ENCODE measurements around the gene MAPK1IP1L.

MAPK1IP1L gene

DNA sequence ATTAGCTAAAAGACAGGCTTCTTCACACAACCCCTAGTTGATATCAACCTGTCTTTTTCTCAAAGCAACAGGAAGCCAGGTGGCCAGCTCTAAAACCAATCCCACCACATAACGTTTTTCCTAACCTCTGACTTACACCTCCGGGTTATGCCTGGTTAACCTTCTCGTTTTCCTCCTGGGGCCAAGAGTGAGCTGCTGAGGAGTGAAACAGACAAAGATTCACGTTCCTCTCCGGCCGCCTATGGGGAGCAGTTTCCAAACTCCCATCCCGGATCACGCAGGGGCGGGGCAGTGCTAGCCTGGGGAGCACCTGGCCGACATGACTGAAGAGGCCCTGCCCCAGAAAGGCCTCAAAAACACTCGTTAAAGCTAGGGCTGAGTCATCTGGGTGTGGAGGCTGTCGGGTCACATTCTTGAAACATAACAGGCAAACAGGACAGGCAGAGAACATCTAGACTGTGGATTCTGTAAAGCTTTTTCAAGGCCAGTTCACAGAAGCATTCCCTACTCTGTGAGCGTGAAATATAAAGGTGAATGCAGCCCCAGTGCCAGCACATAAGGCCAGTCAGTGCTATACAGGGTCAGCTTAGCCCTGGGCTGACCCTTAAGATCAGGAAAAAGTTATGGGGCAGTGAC, 51.7 kb downstream of the MAPK1IP1L start:
- peak overlapping the region; percentile 43 for H3K4me3 ChIP-seq (replicated peaks; ENCODE audit: low read depth, low read length)
- TF ChIP-seq, protein P1, sequence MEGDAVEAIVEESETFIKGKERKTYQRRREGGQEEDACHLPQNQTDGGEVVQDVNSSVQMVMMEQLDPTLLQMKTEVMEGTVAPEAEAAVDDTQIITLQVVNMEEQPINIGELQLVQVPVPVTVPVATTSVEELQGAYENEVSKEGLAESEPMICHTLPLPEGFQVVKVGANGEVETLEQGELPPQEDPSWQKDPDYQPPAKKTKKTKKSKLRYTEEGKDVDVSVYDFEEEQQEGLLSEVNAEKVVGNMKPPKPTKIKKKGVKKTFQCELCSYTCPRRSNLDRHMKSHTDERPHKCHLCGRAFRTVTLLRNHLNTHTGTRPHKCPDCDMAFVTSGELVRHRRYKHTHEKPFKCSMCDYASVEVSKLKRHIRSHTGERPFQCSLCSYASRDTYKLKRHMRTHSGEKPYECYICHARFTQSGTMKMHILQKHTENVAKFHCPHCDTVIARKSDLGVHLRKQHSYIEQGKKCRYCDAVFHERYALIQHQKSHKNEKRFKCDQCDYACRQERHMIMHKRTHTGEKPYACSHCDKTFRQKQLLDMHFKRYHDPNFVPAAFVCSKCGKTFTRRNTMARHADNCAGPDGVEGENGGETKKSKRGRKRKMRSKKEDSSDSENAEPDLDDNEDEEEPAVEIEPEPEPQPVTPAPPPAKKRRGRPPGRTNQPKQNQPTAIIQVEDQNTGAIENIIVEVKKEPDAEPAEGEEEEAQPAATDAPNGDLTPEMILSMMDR (IDR thresholded peaks at IDR 0.05; ENCODE audit: low read depth, low read length, missing control alignments), result no peak
- DNase-seq (ENCODE audit: extremely low read depth, low read depth), result peak; percentile 97

DNA sequence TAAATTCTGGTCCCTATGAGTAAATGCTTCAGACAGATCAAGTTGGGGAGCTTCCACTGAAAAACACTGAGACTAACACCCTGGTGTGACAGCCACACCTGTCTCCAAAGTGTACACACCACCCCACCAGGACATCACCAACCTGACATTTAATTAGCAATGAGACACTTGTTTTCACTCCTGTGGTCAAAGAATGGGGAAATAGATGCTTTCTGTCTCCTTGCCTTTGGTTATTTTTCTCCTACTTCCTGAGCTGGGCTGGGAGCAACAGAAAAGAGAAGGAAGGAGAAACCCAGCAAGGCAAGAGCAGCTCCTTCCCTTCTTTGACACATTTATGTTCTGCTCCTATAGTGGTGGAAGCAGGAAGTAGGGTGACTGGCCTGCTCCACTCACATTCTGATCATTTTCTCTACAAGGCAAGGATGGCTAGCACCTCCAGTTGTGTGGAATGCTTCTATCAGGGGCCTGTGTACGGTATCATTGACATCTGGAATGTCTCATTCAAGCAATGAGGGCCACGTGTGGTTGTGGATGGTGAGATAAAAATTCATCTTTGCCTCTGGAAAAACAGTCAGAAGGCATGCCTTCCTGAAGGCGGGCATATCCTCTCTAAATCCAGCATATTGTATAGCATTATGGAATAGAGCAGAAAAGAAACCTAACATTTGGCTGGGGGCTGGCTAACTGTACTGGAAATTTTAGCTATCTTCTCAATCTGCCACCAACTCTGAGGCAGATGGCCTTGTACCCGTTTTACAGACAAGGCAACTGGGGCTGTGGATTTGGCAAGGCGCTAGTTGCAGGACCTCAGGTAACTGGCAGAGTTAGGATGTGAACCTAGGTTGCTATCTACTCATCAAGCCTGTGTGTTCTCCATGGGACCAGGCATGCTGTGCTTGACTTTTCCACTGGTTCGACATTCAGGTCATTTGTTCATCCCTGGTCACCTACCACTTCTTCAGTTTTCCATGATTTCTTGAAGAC, 52.8 kb downstream of the MAPK1IP1L start:
- TF ChIP-seq, protein P1 (IDR thresholded peaks at IDR 0.05; ENCODE audit: low read depth, low read length, missing control alignments), result no peak
- no peak for DNase-seq (ENCODE audit: extremely low read depth, low read depth)
- H3K4me3 ChIP-seq (replicated peaks; ENCODE audit: low read depth, low read length), result no peak overlapping the region

DNA sequence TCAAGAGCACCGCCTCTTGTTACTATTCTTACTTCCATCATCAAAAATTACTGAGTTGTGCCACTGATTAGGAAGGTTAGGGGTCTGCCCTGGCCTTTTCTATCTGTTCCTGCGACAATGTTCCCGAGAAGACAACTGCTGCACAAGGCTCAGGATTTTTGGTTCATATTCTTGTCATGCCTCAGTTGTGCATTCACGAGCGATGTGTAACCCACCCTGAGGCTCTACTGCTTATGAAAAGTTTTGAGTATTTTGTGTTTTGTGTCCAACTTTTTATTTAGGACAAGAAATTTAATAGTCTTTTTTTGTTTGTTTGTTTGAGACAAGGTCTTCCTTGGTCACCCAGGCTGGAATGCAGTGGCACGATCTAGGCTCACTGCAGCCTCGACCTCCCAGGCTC, 54.5 kb downstream of the MAPK1IP1L start:
- no peak overlapping the region for H3K4me3 ChIP-seq (replicated peaks; ENCODE audit: low read depth, low read length)
- DNase-seq (ENCODE audit: extremely low read depth, low read depth), result no peak
- TF ChIP-seq, protein P1 (IDR thresholded peaks at IDR 0.05; ENCODE audit: low read depth, low read length, missing control alignments), result no peak

DNA sequence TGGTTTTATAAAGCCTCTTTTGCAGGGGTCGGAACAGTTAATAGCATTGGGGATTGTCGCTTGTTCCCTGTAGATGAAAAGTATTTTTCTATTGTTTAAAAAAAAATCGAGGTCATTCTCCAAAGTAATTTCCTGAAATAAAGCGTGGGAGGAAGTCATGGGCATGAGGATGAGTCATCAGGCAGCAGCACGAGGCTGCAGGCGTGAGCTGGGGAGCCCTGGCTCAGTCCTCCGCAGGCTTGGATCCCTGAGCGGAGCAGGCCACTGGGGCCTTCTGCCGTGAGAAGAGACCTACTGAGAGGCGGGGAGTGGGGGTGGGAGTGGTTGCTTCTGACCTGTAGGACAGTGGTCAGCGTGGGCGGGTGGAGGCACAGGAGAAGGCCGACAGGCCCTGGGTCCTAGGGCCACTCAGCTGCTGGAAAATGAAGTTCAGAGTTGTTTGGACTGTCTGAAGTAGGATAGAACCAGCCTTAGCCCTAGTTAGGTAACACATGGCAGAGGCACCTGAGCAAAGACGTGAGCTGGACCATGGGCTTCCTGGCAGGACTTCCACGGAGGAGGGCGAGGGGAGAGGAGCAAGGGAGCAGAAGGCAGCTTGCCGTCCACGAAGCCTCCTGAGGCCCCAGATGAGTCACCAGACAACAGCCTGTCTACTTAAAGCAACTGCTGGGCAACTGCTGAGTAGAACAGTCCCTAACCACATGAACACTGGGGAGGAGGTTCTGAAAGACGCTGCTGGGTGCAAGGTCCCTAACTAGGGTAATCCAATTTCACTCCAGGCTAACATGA, 56.5 kb downstream of the MAPK1IP1L start:
- DNase-seq (ENCODE audit: extremely low read depth, low read depth), result peak; percentile 95
- peak overlapping the region; percentile 12 for H3K4me3 ChIP-seq (replicated peaks; ENCODE audit: low read depth, low read length)
- TF ChIP-seq, protein P1 (IDR thresholded peaks at IDR 0.05; ENCODE audit: low read depth, low read length, missing control alignments), result no peak

DNA sequence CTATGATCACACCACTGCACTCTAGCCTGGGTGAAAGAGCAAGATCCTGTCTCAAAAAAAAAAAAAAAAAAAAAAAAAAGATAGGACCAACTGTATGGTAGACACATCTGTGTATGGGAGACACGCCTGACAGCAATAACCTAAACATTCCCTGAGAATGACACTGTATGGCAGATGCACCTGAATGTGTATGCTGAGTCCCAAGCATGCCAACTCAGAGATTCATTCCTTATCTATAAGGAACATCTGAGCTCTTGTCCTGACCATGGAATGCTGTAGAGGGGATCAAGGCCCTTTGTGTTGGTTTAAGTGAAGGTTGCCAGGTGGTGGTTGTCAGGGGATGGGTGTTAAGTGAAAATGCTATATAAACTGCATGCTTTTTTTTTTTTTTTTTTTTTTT, 58.4 kb downstream of the MAPK1IP1L start:
- no peak for DNase-seq (ENCODE audit: extremely low read depth, low read depth)
- no peak overlapping the region for H3K4me3 ChIP-seq (replicated peaks; ENCODE audit: low read depth, low read length)
- TF ChIP-seq, protein P1 (IDR thresholded peaks at IDR 0.05; ENCODE audit: low read depth, low read length, missing control alignments), result no peak

DNA sequence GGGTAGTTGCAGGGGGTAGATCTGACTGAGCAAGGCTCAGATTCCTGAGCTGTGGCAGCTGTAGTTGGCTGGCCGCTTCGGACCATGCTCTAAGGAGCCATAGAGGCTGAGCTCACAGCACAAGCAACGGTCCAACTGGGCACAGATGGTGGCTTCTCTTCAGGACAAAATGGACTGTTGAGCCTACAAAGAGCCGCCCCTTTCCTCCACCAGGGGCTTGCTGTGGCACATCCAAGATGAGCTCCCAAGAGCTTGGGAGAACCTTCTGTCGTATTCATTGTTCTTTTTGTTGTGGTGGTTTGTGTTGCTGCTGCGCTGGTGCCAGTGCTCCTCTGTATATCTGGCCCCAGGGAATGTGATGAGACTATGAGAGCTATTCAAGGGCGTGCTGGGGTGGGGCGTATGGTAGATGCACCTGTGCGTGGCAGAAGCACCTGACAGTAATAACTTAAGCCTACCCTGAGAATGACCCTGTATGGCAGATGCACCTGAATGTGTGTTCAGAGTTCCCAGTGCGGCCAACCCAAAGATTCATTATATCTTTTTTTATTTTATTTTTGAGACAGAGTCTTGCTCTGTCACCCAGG, 59.8 kb downstream of the MAPK1IP1L start:
- TF ChIP-seq, protein P1 (IDR thresholded peaks at IDR 0.05; ENCODE audit: low read depth, low read length, missing control alignments), result no peak
- DNase-seq (ENCODE audit: extremely low read depth, low read depth), result no peak
- H3K4me3 ChIP-seq (replicated peaks; ENCODE audit: low read depth, low read length), result no peak overlapping the region

Measured in HFF-Myc (cell line).